NB4 (cell line): ENCODE results near the gene HIGD1B.

Experiments used
- MYC ChIP-seq: IDR thresholded peaks from 2 replicates; pipeline ENCODE4 v1.6.1; 2011; ENCODE audit warnings: low read depth, low read length
- POLR2A ChIP-seq: IDR thresholded peaks from 2 replicates; pipeline ENCODE4 v1.6.1; 2011; ENCODE audit warnings: mild to moderate bottlenecking; ENCODE audit not compliant: insufficient read length; ENCODE audit errors: extremely low read depth
- TF ChIP-seq, protein P1 (sequence below): IDR thresholded peaks from one replicate; pipeline ENCODE4 v1.5.1; 2012; ENCODE audit warnings: low read depth, low read length
- TF ChIP-seq, protein P2 (sequence below): IDR thresholded peaks from 2 replicates; pipeline ENCODE4 v1.6.1; 2011; ENCODE audit warnings: low read depth, low read length

DNA sequence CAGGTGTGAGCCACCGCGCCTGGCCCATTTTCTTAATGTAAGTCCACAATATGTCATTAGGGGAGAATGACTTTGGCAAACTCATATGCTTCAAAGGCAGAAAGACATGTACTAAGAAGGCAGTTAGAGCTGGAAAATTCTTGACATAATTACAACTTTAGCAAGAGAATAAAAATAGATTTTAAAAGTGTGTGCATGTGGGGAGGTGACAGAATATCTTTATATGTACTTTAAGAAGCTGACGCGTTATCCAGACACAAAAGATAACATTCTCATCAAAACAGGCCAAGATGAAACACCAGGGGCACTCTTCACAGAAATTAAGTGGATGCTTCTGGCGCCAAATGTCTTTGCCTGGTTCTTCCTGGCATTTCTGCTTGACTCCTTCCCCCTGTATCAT lies 45.8 kb upstream of the HIGD1B start:
- TF ChIP-seq, protein P1, sequence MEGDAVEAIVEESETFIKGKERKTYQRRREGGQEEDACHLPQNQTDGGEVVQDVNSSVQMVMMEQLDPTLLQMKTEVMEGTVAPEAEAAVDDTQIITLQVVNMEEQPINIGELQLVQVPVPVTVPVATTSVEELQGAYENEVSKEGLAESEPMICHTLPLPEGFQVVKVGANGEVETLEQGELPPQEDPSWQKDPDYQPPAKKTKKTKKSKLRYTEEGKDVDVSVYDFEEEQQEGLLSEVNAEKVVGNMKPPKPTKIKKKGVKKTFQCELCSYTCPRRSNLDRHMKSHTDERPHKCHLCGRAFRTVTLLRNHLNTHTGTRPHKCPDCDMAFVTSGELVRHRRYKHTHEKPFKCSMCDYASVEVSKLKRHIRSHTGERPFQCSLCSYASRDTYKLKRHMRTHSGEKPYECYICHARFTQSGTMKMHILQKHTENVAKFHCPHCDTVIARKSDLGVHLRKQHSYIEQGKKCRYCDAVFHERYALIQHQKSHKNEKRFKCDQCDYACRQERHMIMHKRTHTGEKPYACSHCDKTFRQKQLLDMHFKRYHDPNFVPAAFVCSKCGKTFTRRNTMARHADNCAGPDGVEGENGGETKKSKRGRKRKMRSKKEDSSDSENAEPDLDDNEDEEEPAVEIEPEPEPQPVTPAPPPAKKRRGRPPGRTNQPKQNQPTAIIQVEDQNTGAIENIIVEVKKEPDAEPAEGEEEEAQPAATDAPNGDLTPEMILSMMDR, result no peak
- no peak for TF ChIP-seq POLR2A
- TF ChIP-seq MYC, result no peak
- TF ChIP-seq, protein P2, sequence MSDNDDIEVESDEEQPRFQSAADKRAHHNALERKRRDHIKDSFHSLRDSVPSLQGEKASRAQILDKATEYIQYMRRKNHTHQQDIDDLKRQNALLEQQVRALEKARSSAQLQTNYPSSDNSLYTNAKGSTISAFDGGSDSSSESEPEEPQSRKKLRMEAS, result no peak
